Transverse colon (tissue), 4 donors: Measurements from ENCODE around the gene MMEL1. TPM values are rescaled to one million over a fixed set of nuclear protein-coding genes. Genes with fewer than 3 reads are reported as not detected.

Source experiments
- DNase-seq: peaks from one replicate; pipeline ENCODE4 v3.0.0-alpha.2; 2019
- H3K27ac ChIP-seq, 4 donors: fragments of 200-600 bp; sonication (generic); 2 replicates each; pipeline ENCODE4 v1.5.1; 2016 to 2018; ENCODE audit warnings: inconsistent platforms in 4 of 4
- H3K27me3 ChIP-seq: fragments of 200-600 bp; sonication (generic); 2 replicates; pipeline ENCODE4 v1.5.1; 2017; ENCODE audit warnings: inconsistent platforms
- H3K36me3 ChIP-seq, 4 donors: fragments of 200-600 bp; sonication (generic); 2 replicates each; pipeline ENCODE4 v1.5.1; 2017 to 2019; ENCODE audit warnings: inconsistent platforms in 4 of 4
- H3K4me1 ChIP-seq, 4 donors: fragments of 200-600 bp; sonication (generic); 2 replicates each; pipeline ENCODE4 v1.5.1; 2017 to 2020; ENCODE audit warnings: inconsistent platforms in 4 of 4
- H3K4me3 ChIP-seq, 4 donors: fragments of 200-600 bp; sonication (generic); 1 replicate in 1 of 4; 2 replicates in 3 of 4; pipeline versions ENCODE4 v1.5.1 to v1.6.1; 2017 to 2019; ENCODE audit warnings: inconsistent platforms in 4 of 4
- H3K9me3 ChIP-seq, 2 donors: fragments of 200-600 bp; sonication (generic); 2 replicates each; pipeline ENCODE4 v1.5.1; 2017 to 2019; ENCODE audit warnings: inconsistent platforms in 2 of 2
- CTCF ChIP-seq, 5 experiments: fragments of 200-600 bp in 3 of 5; fragments of 450-650 bp in 2 of 5; sonication (generic) in 3 of 5; IDR thresholded peaks; 1 replicate in 2 of 5; 2 replicates in 3 of 5; pipeline ENCODE4 v1.5.1; 2016 to 2017; ENCODE audit warnings: antibody characterized with exemption in 5 of 5, inconsistent platforms in 3 of 5, mild to moderate bottlenecking in 2 of 5, moderate library complexity in 1 of 5
- EP300 ChIP-seq: sonication (generic); formaldehyde crosslinking; IDR thresholded peaks from one replicate; pipeline ENCODE4 v1.6.1; 2017; ENCODE audit warnings: antibody characterized with exemption, low read depth
- POLR2A ChIP-seq: fragments of 450-650 bp; IDR thresholded peaks from one replicate; pipeline ENCODE4 v1.6.1; 2016; ENCODE audit warnings: antibody characterized with exemption, mild to moderate bottlenecking, moderate library complexity
- POLR2AphosphoS5 ChIP-seq, 3 donors: sonication (generic); formaldehyde crosslinking; IDR thresholded peaks; one replicate each; pipeline ENCODE4 v1.6.1; 2016; ENCODE audit warnings: antibody characterized with exemption in 3 of 3
- WGBS, 2 donors: methylation state at CpG; one replicate each; pipeline ENCODE4 v1.1.5; 2018; ENCODE audit warnings: low coverage in 1 of 2; 5-methylcytosine and 5-hydroxymethylcytosine counted together
- in situ Hi-C, 4 donors: fragments of 200-750 bp; cut with MboI; loops; one replicate each; pipeline versions ENCODE4 v1.15.0 to v1.15.1; 2017; ENCODE audit warnings: low sequenced_read_pairs in 3 of 4, low pct_ligation_motif_present in 1 of 4, low pct_unique_long_range_greater_than_20kb in 1 of 4
- intact Hi-C: fragments of 100-400 bp; cut with DNase I; formaldehyde crosslinking; loops from one replicate; pipeline ENCODE4 v1.15.1; 2023; ENCODE audit warnings: low total_unique reads
- total RNA-seq, 4 donors: library from RNA; depleted of rRNA; stranded (reverse); fragments of >200 nt; gene quantifications; one replicate each; pipeline ENCODE4 v1.1.0, GENCODE V29; 2016

MMEL1 gene
- total RNA-seq, 4 donors from 2014 or later = 10.5 to 16.7 (median 12.4) TPM; not detected in 1

- DNase-seq = no peak
- in situ Hi-C loops = no loop called here
Measured at GRCh38 chr1:2597441-2598328, 35.1 kb downstream of the MMEL1 start.

GRCh38 chr1:2596530-2597333 lies 36.1 kb downstream of the MMEL1 start:
- no peaks in the 10 kb centered on the region for H3K27me3 ChIP-seq
- in situ Hi-C loops = no loop called here

More at GRCh38 chr1:2597441-2598328, 35.1 kb downstream of the MMEL1 start:
- Histone ChIP-seq H3K4me3 (no peak overlapping the region), H3K27me3 (no peaks in the 10 kb centered on the region), H3K27ac (no peak overlapping the region), H3K9me3 (no peaks in the 10 kb centered on the region), H3K4me1 (peaks cover 0 to 18% (median 7%) of the 10 kb centered on the region in 4 donors), H3K36me3 (no peaks in the 10 kb centered on the region)
- WGBS, 2 donors = 20 to 74% methylated on average over 1 to 33 of the region's 34 CpGs
- TF ChIP-seq CTCF (IDR thresholded peaks at IDR 0.05) (no peak), EP300 (no peak), POLR2AphosphoS5 (IDR thresholded peaks at IDR 0.05) (no peak), POLR2A (no peak)
- intact Hi-C loops = no loop called here

GRCh38 chr1:2595812-2596529 lies 36.8 kb downstream of the MMEL1 start:
- Histone ChIP-seq H3K27me3 (no peaks in the 10 kb centered on the region), H3K4me3 (no peak overlapping the region), H3K4me1 (peaks cover 0 to 20% (median 7%) of the 10 kb centered on the region in 4 donors), H3K9me3 (no peaks in the 10 kb centered on the region), H3K36me3 (no peaks in the 10 kb centered on the region), H3K27ac (no peak overlapping the region)
- DNase-seq = no peak
- intact Hi-C loops (no loop called here), in situ Hi-C loops (no loop called here)
- TF ChIP-seq EP300 (no peak), POLR2AphosphoS5 (IDR thresholded peaks at IDR 0.05) (no peak), POLR2A (no peak), CTCF (IDR thresholded peaks at IDR 0.05) (no peak)
- 89% methylated on average over 24 of the region's 31 CpGs; no CpG with 5 or more reads in 1 of the 2 donors for WGBS, 2 donors

More at GRCh38 chr1:2596530-2597333, 36.1 kb downstream of the MMEL1 start:
- 87% methylated on average over 24 of the region's 28 CpGs; no CpG with 5 or more reads in 1 of the 2 donors for WGBS, 2 donors
- no peaks in the 10 kb centered on the region for H3K36me3 ChIP-seq
- H3K27ac ChIP-seq = no peak overlapping the region
- DNase-seq = no peak
- intact Hi-C loops = no loop called here
- TF ChIP-seq POLR2A (no peak), EP300 (no peak), CTCF (IDR thresholded peaks at IDR 0.05) (no peak), POLR2AphosphoS5 (IDR thresholded peaks at IDR 0.05) (no peak)
- H3K4me1 ChIP-seq = peaks cover 0 to 20% (median 7%) of the 10 kb centered on the region in 4 donors
- H3K9me3 ChIP-seq = no peaks in the 10 kb centered on the region
- H3K4me3 ChIP-seq = no peak overlapping the region
